Upper lobe of left lung (tissue), 6 donors: ENCODE measurements around the gene CCDC148. TPM values are rescaled to one million over a fixed set of nuclear protein-coding genes. Genes with fewer than 3 reads are reported as not detected.

Experiments
- ATAC-seq, 2 donors: fragments of 200-7000 bp; cut with Tn5 transposase; one replicate each; pipeline ENCODE4 v1.9.1; 2022; ENCODE audit warnings: mild to moderate bottlenecking in 2 of 2, moderate library complexity in 2 of 2; ENCODE audit not compliant: low FRiP score in 2 of 2
- DNase-seq, 2 donors: peaks; one replicate each; pipeline ENCODE4 v3.0.0-alpha.2; 2019 to 2020
- H3K27ac ChIP-seq, 4 donors: fragments of 200-600 bp; sonication (generic); one replicate each; pipeline ENCODE4 v1.5.1; 2016 to 2019
- H3K27me3 ChIP-seq, 4 donors: fragments of 200-600 bp; sonication (generic); one replicate each; pipeline ENCODE4 v1.5.1; 2017 to 2019
- H3K36me3 ChIP-seq, 4 donors: fragments of 200-600 bp; sonication (generic); one replicate each; pipeline ENCODE4 v1.5.1; 2016 to 2019
- H3K4me1 ChIP-seq, 4 donors: fragments of 200-600 bp; sonication (generic); one replicate each; pipeline ENCODE4 v1.5.1; 2018 to 2019
- H3K4me3 ChIP-seq, 4 donors: fragments of 200-600 bp; sonication (generic); one replicate each; pipeline ENCODE4 v1.5.1; 2017 to 2019; ENCODE audit warnings: mild to moderate bottlenecking in 2 of 4, moderate library complexity in 1 of 4
- H3K9me3 ChIP-seq, 4 donors: fragments of 200-600 bp; sonication (generic); one replicate each; pipeline ENCODE4 v1.5.1; 2018 to 2019
- EP300 ChIP-seq, 4 donors: sonication (generic); formaldehyde crosslinking; IDR thresholded peaks; one replicate each; pipeline ENCODE4 v1.5.1; 2017; ENCODE audit warnings: antibody characterized with exemption in 4 of 4, control low read depth in 2 of 4
- POLR2A ChIP-seq, 4 donors: fragments of 450-650 bp; IDR thresholded peaks; one replicate each; pipeline ENCODE4 v1.5.1; 2016 to 2017; ENCODE audit warnings: antibody characterized with exemption in 4 of 4, mild to moderate bottlenecking in 2 of 4
- POLR2AphosphoS5 ChIP-seq, 2 donors: sonication (generic); formaldehyde crosslinking; IDR thresholded peaks; one replicate each; pipeline ENCODE4 v1.5.1; 2017; ENCODE audit warnings: antibody characterized with exemption in 2 of 2
- WGBS, 2 donors: methylation state at CpG; one replicate each; pipeline ENCODE4 v1.1.5; 2017 to 2018; 5-methylcytosine and 5-hydroxymethylcytosine counted together
- total RNA-seq, 6 donors: library from RNA; depleted of rRNA in 4 of 6; stranded (reverse); fragments of >200 nt in 4 of 6; gene quantifications; one replicate each; pipeline versions ENCODE4 v1.1.0 to v1.2.1, GENCODE V29; 2016 to 2021
- TF ChIP-seq, protein P1 (sequence below), 6 experiments: fragments of 450-650 bp in 4 of 6; fragments of 200-600 bp in 2 of 6; sonication (generic) in 2 of 6; IDR thresholded peaks; one replicate each; pipeline ENCODE4 v1.5.1; 2016 to 2019; ENCODE audit warnings: antibody characterized with exemption in 6 of 6
- donor health status: DM: no; HTN: no; CAD: no; lungs with moderate emphysema.
- donor health status: DM: no; HTN: yes; CAD: no; lungs with severe emphysema.

The CCDC148 gene
- total RNA-seq, 6 donors from 2014 or later: 0.69 to 4.2 (median 1.9) TPM

DNA sequence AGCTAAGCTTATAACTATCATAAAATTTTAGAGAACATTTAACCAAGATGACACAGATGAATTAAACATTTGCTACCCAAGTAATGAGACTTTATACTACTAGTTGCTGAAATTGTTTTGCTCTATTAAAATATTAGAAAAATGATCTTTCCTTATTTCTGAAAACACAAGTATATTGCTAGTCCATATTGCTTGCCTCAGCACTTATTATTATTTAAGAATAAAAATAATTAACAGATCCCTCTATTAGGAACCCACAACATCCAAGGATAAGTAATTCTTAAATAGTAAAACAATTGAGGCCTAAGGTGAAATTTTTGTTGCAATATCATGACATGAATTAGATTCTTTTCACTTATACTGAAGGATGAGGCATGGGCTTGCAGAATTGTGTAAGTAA lies 65.2 kb downstream of the CCDC148 start:
- Histone ChIP-seq H3K4me3 (no peak overlapping the region), H3K36me3 (no peaks in the 10 kb centered on the region), H3K4me1 (no peaks in the 10 kb centered on the region), H3K9me3 (no peaks in the 10 kb centered on the region), H3K27ac (no peak overlapping the region), H3K27me3 (no peaks in the 10 kb centered on the region)
- DNase-seq (no peak), ATAC-seq (no peak)
- TF ChIP-seq, protein P1, sequence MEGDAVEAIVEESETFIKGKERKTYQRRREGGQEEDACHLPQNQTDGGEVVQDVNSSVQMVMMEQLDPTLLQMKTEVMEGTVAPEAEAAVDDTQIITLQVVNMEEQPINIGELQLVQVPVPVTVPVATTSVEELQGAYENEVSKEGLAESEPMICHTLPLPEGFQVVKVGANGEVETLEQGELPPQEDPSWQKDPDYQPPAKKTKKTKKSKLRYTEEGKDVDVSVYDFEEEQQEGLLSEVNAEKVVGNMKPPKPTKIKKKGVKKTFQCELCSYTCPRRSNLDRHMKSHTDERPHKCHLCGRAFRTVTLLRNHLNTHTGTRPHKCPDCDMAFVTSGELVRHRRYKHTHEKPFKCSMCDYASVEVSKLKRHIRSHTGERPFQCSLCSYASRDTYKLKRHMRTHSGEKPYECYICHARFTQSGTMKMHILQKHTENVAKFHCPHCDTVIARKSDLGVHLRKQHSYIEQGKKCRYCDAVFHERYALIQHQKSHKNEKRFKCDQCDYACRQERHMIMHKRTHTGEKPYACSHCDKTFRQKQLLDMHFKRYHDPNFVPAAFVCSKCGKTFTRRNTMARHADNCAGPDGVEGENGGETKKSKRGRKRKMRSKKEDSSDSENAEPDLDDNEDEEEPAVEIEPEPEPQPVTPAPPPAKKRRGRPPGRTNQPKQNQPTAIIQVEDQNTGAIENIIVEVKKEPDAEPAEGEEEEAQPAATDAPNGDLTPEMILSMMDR (IDR thresholded peaks at IDR 0.05): no peak
- no peak for TF ChIP-seq EP300 (IDR thresholded peaks at IDR 0.05)
- no peak for TF ChIP-seq POLR2A (IDR thresholded peaks at IDR 0.05)
- TF ChIP-seq POLR2AphosphoS5 (IDR thresholded peaks at IDR 0.05): no peak

- H3K27ac ChIP-seq: no peak overlapping the region
- no peaks in the 10 kb centered on the region for H3K36me3 ChIP-seq
- no peak overlapping the region for H3K4me3 ChIP-seq
- H3K9me3 ChIP-seq: no peaks in the 10 kb centered on the region
- H3K4me1 ChIP-seq: no peaks in the 10 kb centered on the region
- ATAC-seq: no peak
- WGBS, 2 donors: 87 to 94% methylated on average over 1 of the region's 1 CpG
- H3K27me3 ChIP-seq: no peaks in the 10 kb centered on the region
- TF ChIP-seq EP300 (IDR thresholded peaks at IDR 0.05) (no peak), POLR2AphosphoS5 (IDR thresholded peaks at IDR 0.05) (no peak), POLR2A (IDR thresholded peaks at IDR 0.05) (no peak)
- TF ChIP-seq, protein P1 (IDR thresholded peaks at IDR 0.05): no peak
- DNase-seq: no peak
Measured at GRCh38 chr2:158388159-158388558, 68.4 kb downstream of the CCDC148 start.

DNA sequence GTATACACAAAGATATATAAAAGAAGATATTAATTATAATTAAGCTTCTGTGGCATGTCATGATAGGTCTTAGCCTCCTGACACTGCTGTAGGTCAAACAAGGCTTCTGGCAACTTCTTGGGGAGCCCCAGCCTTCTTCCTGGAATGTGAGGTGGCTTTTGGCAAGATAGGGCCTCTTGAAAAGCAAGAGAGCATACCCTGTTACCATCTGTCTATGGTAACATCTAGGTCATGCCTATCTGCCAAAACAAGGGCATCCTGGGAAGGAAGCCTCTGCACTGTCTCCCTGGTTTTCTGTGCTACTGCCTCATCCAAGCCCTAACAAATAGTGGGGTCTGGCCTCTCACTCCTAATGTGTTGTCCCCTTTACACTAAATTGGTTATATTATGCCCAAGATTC lies 70.9 kb downstream of the CCDC148 start:
- DNase-seq: no peak
- Histone ChIP-seq H3K4me1 (no peaks in the 10 kb centered on the region), H3K4me3 (no peak overlapping the region), H3K27ac (no peak overlapping the region), H3K9me3 (no peaks in the 10 kb centered on the region), H3K27me3 (no peaks in the 10 kb centered on the region), H3K36me3 (no peaks in the 10 kb centered on the region)
- TF ChIP-seq, protein P1 (IDR thresholded peaks at IDR 0.05): no peak
- no peak for TF ChIP-seq POLR2AphosphoS5 (IDR thresholded peaks at IDR 0.05)
- TF ChIP-seq POLR2A (IDR thresholded peaks at IDR 0.05): no peak
- no peak for TF ChIP-seq EP300 (IDR thresholded peaks at IDR 0.05)
- no peak for ATAC-seq

DNA sequence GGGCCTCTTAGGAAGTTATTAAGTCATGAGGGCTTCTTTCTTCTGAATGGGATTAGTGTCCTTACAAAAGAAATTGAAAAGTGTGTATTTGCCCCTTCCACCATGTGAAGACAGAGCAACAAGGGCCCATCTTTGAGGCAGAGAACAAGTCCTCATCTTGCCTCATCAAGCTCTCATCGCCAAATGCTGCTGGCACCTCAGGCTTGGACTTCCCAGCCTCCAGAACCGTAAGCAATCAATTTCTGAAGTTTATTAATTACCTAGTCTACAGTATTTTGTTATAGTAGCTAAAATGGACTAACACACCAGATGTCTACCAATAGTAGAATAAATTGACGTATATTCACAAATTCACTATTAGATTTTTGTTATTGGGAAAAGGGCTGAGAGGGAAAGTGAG lies 74.6 kb downstream of the CCDC148 start:
- whole genome bisulfite sequencing, 2 donors: 78 to 97% methylated on average over 3 of the region's 3 CpGs
- ATAC-seq (no peak), DNase-seq (no peak)
- no peak overlapping the region for H3K4me3 ChIP-seq
- no peaks in the 10 kb centered on the region for H3K27me3 ChIP-seq
- no peak overlapping the region for H3K27ac ChIP-seq
- H3K9me3 ChIP-seq: no peaks in the 10 kb centered on the region
- H3K4me1 ChIP-seq: no peaks in the 10 kb centered on the region
- H3K36me3 ChIP-seq: no peaks in the 10 kb centered on the region
- TF ChIP-seq POLR2A (IDR thresholded peaks at IDR 0.05) (no peak), EP300 (IDR thresholded peaks at IDR 0.05) (no peak), POLR2AphosphoS5 (IDR thresholded peaks at IDR 0.05) (no peak)
- TF ChIP-seq, protein P1 (IDR thresholded peaks at IDR 0.05): no peak

DNA sequence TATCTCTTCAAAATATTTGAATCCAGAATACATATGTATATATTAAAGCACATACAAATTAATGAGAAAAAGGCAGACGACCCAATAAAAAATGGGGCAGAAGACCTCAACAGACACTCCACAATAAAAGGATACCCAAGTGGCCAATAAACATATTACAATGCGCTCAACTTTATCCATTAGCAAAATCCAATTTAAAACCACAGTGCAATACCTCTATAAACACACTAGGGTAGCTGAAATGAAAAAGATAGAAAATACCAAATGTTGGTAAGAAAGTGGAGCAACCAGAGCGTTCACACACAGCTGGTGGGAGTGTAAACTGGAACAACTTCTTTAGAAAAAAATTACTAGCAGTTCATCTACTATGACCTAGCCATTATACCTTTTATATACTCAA lies 75.3 kb downstream of the CCDC148 start:
- H3K27me3 ChIP-seq: no peaks in the 10 kb centered on the region
- no peak overlapping the region for H3K4me3 ChIP-seq
- H3K27ac ChIP-seq: no peak overlapping the region
- DNase-seq: no peak
- H3K4me1 ChIP-seq: no peaks in the 10 kb centered on the region
- 95 to 97% methylated on average over 3 of the region's 3 CpGs for WGBS, 2 donors
- no peaks in the 10 kb centered on the region for H3K36me3 ChIP-seq
- TF ChIP-seq EP300 (IDR thresholded peaks at IDR 0.05) (no peak), POLR2AphosphoS5 (IDR thresholded peaks at IDR 0.05) (no peak), POLR2A (IDR thresholded peaks at IDR 0.05) (no peak)
- TF ChIP-seq, protein P1 (IDR thresholded peaks at IDR 0.05): no peak
- ATAC-seq: no peak
- H3K9me3 ChIP-seq: no peaks in the 10 kb centered on the region
